ENCODE measurements around the gene EYA2.

- TF ChIP-seq CTCF (IDR thresholded peaks at IDR 0.05), result no peak
- no peak for TF ChIP-seq EP300 (IDR thresholded peaks at IDR 0.05)
- TF ChIP-seq POLR2A (IDR thresholded peaks at IDR 0.05), result no peak
These were observed 98.0 kb downstream of the EYA2 start for GRCh38 chr20:46992640-46993035.

All from sigmoid colon (tissue), 4 donors.